K562 (cell line): Measurements from ENCODE around the gene SKIC2. TPM values are rescaled to one million over a fixed set of nuclear protein-coding genes. Genes with fewer than 3 reads are reported as not detected.

Source experiments
- DNMT1 ChIP-seq: fragments of 450-650 bp; IDR thresholded peaks from 2 replicates; pipeline ENCODE4 v1.6.1; 2016; ENCODE audit warnings: antibody characterized with exemption, mild to moderate bottlenecking
- ETV6 ChIP-seq, 3 experiments: fragments of 150-350 bp in 1 of 3; sonication (generic) in 1 of 3; formaldehyde crosslinking in 1 of 3; IDR thresholded peaks; 2 replicates each; pipeline versions ENCODE4 v1.6.1 to v1.8.0; 2014 to 2022; ENCODE audit warnings: borderline replicate concordance in 2 of 3, low read depth in 2 of 3, antibody characterized with exemption in 1 of 3, low read length in 1 of 3, mild to moderate bottlenecking in 1 of 3, missing genetic modification reagents in 1 of 3
- HCFC1 ChIP-seq: IDR thresholded peaks from 2 replicates; pipeline ENCODE4 v1.6.1; 2012; ENCODE audit warnings: low read depth, low read length, improper control_type of control experiment
- SMAD1 ChIP-seq: fragments of 150-350 bp; IDR thresholded peaks from 2 replicates; pipeline ENCODE4 v1.6.1; 2014; ENCODE audit warnings: low read length, low read depth; ENCODE audit not compliant: partially characterized antibody
- SRSF1 ChIP-seq: fragments of 200-400 bp; formaldehyde crosslinking; IDR thresholded peaks from 2 replicates; pipeline ENCODE4 v1.6.1; 2017; ENCODE audit warnings: mild to moderate bottlenecking, low read depth, low read length, moderate library complexity
- polyA plus RNA-seq, 8 experiments: library from polyadenylated mRNA; depleted of rRNA in 4 of 8; stranded (reverse) in 5 of 8; unstranded in 3 of 8; fragments of >200 nt; fragmentation: Nextera tagmentation in 2 of 8; fragmentation: Illumina TruSeq in 1 of 8; extraction: Ambion mirVana in 2 of 8; extraction: Trizol in 1 of 8; gene quantifications; 2 replicates each; pipeline versions ENCODE4 v1.2.1 to v1.2.3, GENCODE V29; 2011 to 2014; ENCODE audit warnings: inconsistent platforms in 1 of 8, missing spikeins in 1 of 8
- total RNA-seq, 7 experiments: library from RNA; depleted of rRNA in 6 of 7; stranded (reverse); fragments of >200 nt in 6 of 7; fragmentation: Illumina TruSeq in 2 of 7; extraction: Trizol in 2 of 7; gene quantifications; 2 replicates each; pipeline versions ENCODE4 v1.2.1 to v1.2.3, GENCODE V29; 2011 to 2021; ENCODE audit warnings: low replicate concordance in 1 of 7
- TF ChIP-seq, protein P1 (sequence below): conservative IDR thresholded peaks from 2 replicates; pipeline ENCODE4 v1.6.1; 2011; ENCODE audit warnings: low read depth, mild to moderate bottlenecking, low read length; ENCODE audit not compliant: control insufficient read depth
- TF ChIP-seq, protein P2 (sequence below): fragments of 250-450 bp; sonication (Bioruptor Pico); IDR thresholded peaks from 2 replicates; pipeline ENCODE4 v1.8.0; 2022; ENCODE audit warnings: inconsistent platforms
- TF ChIP-seq, protein P3 (sequence below): fragments of 250-450 bp; sonication (Bioruptor Pico); IDR thresholded peaks from 2 replicates; pipeline ENCODE4 v1.5.0; 2020; ENCODE audit warnings: mild to moderate bottlenecking
- TF ChIP-seq, protein P4 (sequence below): fragments of 450-650 bp; formaldehyde crosslinking; IDR thresholded peaks from 2 replicates; pipeline ENCODE4 v1.4.0; 2020; ENCODE audit warnings: mild to moderate bottlenecking, moderate library complexity
- TF ChIP-seq, protein P5 (sequence below): fragments of 450-650 bp; IDR thresholded peaks from 2 replicates; pipeline ENCODE4 v1.7.0; 2016; ENCODE audit warnings: borderline replicate concordance
- TF ChIP-seq, protein P6 (sequence below): fragments of 250-450 bp; sonication (Bioruptor Pico); IDR thresholded peaks from 2 replicates; pipeline ENCODE4 v1.4.0; 2020; ENCODE audit warnings: mild to moderate bottlenecking, moderate library complexity, borderline replicate concordance
- TF ChIP-seq, protein P7 (sequence below): sonication (generic); IDR thresholded peaks from 2 replicates; pipeline ENCODE4 v1.6.1; 2016

SKIC2 gene
- total and polyA plus RNA-seq, 9 of the 15 experiments (the other 6 are each of a cell fraction or from before 2014, with no cell fraction given), result 3.3 to 94.6 (median 38.8) TPM

DNA sequence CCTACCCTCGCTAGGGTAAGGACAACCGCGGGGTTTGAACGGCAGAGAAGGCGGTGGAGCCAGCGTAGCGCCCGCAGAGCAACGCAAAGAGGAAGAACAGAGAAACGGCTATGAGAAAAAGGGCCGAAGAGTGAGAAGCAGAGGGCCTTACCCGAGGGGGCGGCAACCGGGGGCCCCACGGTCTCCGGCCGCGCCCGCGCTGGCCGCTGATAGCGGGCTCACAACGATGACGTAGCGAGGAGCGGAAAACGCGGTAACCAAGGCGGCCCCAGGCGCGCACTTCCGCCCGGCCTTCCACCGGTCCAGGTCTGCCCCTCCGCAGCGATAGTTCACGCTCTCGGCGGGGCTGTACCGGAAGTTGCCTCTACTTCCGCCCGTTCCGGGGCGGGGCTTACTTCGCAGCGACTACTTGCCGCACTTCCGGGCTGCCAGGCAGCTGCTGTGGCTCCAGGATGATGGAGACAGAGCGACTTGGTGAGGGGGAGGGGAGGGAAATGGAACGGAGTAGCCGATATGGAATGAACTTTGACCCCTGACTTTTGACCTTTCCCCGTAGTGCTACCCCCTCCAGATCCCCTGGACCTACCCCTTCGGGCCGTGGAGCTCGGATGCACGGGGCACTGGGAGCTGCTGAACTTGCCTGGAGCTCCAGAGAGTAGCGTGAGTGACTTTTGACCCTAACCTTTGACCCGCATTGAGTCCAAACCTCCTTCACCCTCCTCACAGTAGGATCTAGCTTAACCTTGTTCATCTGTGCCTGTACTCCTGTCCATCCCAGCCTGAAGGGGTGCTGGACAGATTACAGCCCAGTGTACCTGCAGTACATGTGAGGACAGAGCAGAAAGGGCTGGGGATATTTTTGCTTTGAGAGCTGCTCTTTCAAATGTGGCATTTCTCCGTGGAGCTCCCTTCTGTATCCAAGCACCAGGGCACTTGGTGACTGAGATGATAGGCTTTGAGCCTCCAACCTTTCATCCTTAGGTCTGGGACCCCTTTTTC is at the start of gene SKIC2, which contains the start of gene NELFE (continued):
- TF ChIP-seq, protein P1, sequence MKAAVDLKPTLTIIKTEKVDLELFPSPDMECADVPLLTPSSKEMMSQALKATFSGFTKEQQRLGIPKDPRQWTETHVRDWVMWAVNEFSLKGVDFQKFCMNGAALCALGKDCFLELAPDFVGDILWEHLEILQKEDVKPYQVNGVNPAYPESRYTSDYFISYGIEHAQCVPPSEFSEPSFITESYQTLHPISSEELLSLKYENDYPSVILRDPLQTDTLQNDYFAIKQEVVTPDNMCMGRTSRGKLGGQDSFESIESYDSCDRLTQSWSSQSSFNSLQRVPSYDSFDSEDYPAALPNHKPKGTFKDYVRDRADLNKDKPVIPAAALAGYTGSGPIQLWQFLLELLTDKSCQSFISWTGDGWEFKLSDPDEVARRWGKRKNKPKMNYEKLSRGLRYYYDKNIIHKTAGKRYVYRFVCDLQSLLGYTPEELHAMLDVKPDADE, result peak; percentile 98
- TF ChIP-seq, protein P2, sequence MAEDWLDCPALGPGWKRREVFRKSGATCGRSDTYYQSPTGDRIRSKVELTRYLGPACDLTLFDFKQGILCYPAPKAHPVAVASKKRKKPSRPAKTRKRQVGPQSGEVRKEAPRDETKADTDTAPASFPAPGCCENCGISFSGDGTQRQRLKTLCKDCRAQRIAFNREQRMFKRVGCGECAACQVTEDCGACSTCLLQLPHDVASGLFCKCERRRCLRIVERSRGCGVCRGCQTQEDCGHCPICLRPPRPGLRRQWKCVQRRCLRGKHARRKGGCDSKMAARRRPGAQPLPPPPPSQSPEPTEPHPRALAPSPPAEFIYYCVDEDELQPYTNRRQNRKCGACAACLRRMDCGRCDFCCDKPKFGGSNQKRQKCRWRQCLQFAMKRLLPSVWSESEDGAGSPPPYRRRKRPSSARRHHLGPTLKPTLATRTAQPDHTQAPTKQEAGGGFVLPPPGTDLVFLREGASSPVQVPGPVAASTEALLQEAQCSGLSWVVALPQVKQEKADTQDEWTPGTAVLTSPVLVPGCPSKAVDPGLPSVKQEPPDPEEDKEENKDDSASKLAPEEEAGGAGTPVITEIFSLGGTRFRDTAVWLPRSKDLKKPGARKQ, result no peak
- TF ChIP-seq, protein P3, sequence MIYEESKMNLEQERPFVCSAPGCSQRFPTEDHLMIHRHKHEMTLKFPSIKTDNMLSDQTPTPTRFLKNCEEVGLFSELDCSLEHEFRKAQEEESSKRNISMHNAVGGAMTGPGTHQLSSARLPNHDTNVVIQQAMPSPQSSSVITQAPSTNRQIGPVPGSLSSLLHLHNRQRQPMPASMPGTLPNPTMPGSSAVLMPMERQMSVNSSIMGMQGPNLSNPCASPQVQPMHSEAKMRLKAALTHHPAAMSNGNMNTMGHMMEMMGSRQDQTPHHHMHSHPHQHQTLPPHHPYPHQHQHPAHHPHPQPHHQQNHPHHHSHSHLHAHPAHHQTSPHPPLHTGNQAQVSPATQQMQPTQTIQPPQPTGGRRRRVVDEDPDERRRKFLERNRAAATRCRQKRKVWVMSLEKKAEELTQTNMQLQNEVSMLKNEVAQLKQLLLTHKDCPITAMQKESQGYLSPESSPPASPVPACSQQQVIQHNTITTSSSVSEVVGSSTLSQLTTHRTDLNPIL (CRISPR knock-in tag), result peak; percentile 73; the same call in 1 of the 2 replicates
- TF ChIP-seq, protein P4, sequence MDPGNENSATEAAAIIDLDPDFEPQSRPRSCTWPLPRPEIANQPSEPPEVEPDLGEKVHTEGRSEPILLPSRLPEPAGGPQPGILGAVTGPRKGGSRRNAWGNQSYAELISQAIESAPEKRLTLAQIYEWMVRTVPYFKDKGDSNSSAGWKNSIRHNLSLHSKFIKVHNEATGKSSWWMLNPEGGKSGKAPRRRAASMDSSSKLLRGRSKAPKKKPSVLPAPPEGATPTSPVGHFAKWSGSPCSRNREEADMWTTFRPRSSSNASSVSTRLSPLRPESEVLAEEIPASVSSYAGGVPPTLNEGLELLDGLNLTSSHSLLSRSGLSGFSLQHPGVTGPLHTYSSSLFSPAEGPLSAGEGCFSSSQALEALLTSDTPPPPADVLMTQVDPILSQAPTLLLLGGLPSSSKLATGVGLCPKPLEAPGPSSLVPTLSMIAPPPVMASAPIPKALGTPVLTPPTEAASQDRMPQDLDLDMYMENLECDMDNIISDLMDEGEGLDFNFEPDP (CRISPR knock-in tag), result peak; percentile 85; the same call in 1 of the 2 replicates
- TF ChIP-seq HCFC1 (peak; percentile 95), DNMT1 (no peak), SMAD1 (no peak), SRSF1 (no peak), ETV6 (IDR thresholded peaks at IDR 0.05; ENCODE audit: borderline replicate concordance in 1 of 2, low read depth in 2 of 2, low read length in 1 of 2) (peak in 1 of 2 experiments; percentile 81; a peak in 1 of 4 replicates), ETV6 (CRISPR knock-in tag; IDR thresholded peaks at IDR 0.05; ENCODE audit: borderline replicate concordance) (no peak)
- TF ChIP-seq, protein P5, sequence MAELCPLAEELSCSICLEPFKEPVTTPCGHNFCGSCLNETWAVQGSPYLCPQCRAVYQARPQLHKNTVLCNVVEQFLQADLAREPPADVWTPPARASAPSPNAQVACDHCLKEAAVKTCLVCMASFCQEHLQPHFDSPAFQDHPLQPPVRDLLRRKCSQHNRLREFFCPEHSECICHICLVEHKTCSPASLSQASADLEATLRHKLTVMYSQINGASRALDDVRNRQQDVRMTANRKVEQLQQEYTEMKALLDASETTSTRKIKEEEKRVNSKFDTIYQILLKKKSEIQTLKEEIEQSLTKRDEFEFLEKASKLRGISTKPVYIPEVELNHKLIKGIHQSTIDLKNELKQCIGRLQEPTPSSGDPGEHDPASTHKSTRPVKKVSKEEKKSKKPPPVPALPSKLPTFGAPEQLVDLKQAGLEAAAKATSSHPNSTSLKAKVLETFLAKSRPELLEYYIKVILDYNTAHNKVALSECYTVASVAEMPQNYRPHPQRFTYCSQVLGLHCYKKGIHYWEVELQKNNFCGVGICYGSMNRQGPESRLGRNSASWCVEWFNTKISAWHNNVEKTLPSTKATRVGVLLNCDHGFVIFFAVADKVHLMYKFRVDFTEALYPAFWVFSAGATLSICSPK, result 0 out of 2 replicates have a peak, but pooled peaks have one; percentile 60
- TF ChIP-seq, protein P6, sequence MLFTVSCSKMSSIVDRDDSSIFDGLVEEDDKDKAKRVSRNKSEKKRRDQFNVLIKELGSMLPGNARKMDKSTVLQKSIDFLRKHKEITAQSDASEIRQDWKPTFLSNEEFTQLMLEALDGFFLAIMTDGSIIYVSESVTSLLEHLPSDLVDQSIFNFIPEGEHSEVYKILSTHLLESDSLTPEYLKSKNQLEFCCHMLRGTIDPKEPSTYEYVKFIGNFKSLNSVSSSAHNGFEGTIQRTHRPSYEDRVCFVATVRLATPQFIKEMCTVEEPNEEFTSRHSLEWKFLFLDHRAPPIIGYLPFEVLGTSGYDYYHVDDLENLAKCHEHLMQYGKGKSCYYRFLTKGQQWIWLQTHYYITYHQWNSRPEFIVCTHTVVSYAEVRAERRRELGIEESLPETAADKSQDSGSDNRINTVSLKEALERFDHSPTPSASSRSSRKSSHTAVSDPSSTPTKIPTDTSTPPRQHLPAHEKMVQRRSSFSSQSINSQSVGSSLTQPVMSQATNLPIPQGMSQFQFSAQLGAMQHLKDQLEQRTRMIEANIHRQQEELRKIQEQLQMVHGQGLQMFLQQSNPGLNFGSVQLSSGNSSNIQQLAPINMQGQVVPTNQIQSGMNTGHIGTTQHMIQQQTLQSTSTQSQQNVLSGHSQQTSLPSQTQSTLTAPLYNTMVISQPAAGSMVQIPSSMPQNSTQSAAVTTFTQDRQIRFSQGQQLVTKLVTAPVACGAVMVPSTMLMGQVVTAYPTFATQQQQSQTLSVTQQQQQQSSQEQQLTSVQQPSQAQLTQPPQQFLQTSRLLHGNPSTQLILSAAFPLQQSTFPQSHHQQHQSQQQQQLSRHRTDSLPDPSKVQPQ (CRISPR knock-in tag), result no peak
- TF ChIP-seq, protein P7, sequence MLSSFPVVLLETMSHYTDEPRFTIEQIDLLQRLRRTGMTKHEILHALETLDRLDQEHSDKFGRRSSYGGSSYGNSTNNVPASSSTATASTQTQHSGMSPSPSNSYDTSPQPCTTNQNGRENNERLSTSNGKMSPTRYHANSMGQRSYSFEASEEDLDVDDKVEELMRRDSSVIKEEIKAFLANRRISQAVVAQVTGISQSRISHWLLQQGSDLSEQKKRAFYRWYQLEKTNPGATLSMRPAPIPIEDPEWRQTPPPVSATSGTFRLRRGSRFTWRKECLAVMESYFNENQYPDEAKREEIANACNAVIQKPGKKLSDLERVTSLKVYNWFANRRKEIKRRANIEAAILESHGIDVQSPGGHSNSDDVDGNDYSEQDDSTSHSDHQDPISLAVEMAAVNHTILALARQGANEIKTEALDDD, result no peak; the same call in 1 of the 2 replicates
